T-helper 22 cell (primary cell): ENCODE measurements around the gene PRDM16.

Experiments used
- DNase-seq: peaks from one replicate; pipeline ENCODE4 v3.0.0-alpha.2; 2020; ENCODE audit warnings: low read depth

The PRDM16 gene

DNA sequence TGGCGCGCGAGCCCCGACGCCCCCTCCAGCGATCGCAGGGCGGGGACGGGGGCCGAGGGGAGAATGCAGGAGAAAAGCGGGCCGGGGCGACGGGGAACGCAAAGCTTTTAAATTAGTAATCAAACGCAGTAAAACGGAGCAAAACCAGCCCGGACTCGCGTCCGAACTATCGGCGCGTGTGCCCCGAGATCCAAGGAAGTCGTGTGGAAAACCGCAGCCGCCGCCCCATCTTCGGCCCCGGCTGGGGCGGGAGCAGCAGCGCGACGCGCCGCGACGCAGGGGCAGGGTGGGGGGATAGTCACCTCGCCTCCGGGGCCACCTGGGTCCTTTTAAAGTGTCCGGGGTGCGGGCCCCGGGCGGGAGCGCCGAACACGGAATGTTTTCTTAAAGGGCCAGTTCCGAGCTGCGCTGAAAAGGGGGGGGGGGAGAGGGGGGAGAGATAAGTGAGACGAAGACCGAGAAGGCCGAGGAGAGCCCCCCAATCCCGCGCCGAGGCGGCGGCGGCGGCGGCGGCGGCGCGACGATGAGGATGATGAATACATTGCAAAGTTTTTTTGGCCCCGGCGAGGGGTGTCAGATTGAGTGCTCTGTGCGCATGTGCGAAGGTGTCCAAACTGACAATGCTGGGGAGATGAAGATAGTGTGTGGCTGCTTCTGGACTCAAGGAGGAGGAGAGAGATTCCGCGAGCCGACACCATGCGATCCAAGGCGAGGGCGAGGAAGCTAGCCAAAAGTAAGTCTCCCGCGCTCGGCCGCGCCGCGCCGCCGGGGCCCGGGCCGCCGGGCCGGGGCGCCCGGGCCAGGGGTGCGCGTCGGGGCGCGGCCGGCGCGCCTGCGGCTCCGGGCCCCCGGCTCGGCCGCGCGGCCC is at the start of gene PRDM16:
PRDM16 (plus strand) TSS at position 640 of the 868 bp plus-strand sequence; CDS start at position 697, 57 bp downstream.
- no peak for DNase-seq

- no peak for DNase-seq
These were observed 49.4 kb upstream of the PRDM16 start for GRCh38 chr1:3019516-3020051.

GRCh38 chr1:3020263-3020909 is 48.6 kb upstream of the PRDM16 start:
- no peak for DNase-seq

GRCh38 chr1:3021233-3021671 is 47.8 kb upstream of the PRDM16 start, which contains the start of gene ACTRT2:
TSS of gene ACTRT2 (plus strand) at chr1:3021467. CDS start at chr1:3021687, 220 bp downstream.
- no peak for DNase-seq

DNA sequence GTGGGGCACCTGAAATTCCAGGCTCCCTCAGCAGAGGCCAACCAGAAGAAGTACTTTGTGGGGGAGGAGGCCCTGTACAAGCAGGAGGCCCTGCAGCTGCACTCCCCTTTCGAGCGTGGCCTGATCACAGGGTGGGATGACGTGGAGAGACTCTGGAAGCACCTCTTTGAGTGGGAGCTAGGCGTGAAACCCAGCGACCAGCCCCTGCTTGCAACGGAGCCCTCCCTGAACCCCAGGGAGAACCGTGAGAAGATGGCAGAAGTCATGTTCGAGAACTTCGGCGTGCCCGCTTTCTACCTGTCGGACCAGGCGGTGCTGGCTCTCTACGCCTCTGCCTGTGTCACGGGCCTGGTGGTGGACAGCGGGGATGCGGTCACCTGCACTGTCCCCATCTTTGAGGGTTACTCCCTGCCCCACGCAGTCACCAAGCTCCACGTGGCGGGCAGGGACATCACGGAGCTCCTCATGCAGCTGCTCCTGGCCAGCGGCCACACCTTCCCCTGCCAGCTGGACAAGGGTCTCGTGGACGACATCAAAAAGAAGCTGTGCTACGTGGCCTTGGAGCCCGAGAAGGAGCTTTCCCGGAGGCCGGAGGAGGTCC is 47.1 kb upstream of the PRDM16 start:
- no peak for DNase-seq

DNA sequence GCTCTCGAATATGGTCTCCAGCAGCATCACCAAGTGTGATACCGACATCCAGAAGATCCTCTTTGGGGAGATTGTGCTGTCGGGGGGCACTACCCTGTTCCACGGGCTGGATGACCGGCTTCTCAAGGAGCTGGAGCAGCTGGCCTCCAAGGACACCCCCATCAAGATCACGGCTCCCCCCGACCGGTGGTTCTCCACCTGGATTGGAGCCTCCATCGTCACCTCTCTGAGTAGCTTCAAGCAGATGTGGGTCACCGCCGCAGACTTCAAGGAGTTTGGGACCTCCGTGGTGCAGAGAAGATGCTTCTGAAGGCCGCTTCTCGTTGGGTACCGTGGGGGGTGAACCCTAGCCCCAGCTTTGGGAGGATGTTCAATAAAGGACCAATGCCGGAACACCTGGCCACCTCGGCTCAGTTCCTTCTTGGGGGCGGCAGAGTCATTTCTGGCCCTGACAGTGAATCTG is 46.5 kb upstream of the PRDM16 start:
- no peak for DNase-seq

GRCh38 chr1:3022976-3023375 is 46.0 kb upstream of the PRDM16 start:
- DNase-seq = no peak

- DNase-seq = no peak
These were observed 45.0 kb upstream of the PRDM16 start for GRCh38 chr1:3024019-3024418.

- no peak for DNase-seq
These were observed 44.4 kb upstream of the PRDM16 start for GRCh38 chr1:3024588-3024987.

GRCh38 chr1:3026124-3026523 is 42.9 kb upstream of the PRDM16 start:
- DNase-seq = no peak

GRCh38 chr1:3026581-3027391 is 42.2 kb upstream of the PRDM16 start:
- no peak for DNase-seq

DNA sequence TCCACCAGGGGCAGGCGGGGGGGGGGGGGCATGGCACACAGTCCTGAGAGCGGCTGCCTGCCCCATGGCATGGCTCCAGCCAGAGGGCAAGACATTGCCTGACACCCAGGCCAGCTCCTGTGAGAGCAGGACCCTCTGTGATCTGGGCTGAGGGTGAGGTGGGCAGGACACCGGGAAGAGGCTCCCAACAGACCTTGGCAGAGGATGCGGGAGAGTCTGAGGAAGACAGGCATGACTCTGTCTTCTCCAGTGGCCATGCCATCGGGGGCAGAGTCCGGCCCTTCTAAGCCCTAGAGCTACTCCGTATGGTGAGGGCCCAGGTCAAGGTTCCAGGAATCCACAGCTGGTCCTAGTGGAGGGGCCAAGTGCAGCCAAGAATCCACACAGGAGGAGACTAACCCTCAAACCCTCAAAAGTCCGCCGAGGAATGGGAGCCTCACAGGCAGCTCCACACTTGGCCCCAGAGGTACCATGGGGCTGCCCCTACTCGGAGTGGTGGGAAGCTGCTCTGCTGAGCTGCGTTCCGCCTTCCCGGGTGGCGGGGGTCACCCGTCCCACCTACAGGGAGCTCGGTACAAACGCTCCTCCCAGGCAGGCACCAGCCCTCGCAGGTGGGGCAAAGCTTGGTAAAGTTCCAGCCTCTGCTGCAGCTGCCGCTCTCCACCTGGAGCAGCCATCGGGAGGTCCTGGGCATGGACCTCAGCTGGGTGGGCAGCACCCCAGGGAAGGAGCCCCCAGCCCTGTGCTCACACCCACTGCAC is 41.2 kb upstream of the PRDM16 start:
- no peak for DNase-seq

GRCh38 chr1:3028531-3029282 is 40.3 kb upstream of the PRDM16 start:
- DNase-seq = no peak

- DNase-seq = no peak
These were observed 39.5 kb upstream of the PRDM16 start for GRCh38 chr1:3029481-3029961.

GRCh38 chr1:3029991-3030662 is 38.9 kb upstream of the PRDM16 start:
- no peak for DNase-seq

GRCh38 chr1:3030663-3031381 is 38.2 kb upstream of the PRDM16 start:
- DNase-seq = no peak

- no peak for DNase-seq
These were observed 37.4 kb upstream of the PRDM16 start for GRCh38 chr1:3031401-3032221.
